Peyer's patch (tissue), 4 donors: ENCODE data around the gene SYTL5. TPM values are rescaled to one million over a fixed set of nuclear protein-coding genes. Genes with fewer than 3 reads are reported as not detected.

ENCODE experiments used
- DNase-seq, 3 donors: peaks; one replicate each; pipeline ENCODE4 v3.0.0-alpha.2; 2017 to 2019
- H3K27ac ChIP-seq, 4 donors: fragments of 200-600 bp; sonication (generic); one replicate each; pipeline ENCODE4 v1.5.1; 2016 to 2019
- H3K27me3 ChIP-seq, 2 donors: fragments of 200-600 bp; sonication (generic); one replicate each; pipeline ENCODE4 v1.5.1; 2019
- H3K36me3 ChIP-seq, 3 donors: fragments of 200-600 bp; sonication (generic); one replicate each; pipeline ENCODE4 v1.5.1; 2016 to 2019
- H3K4me1 ChIP-seq, 4 donors: fragments of 200-600 bp; sonication (generic); one replicate each; pipeline ENCODE4 v1.5.1; 2016 to 2019
- H3K4me3 ChIP-seq, 4 donors: fragments of 200-600 bp; sonication (generic); 1 replicate in 3 of 4; 2 replicates in 1 of 4; pipeline ENCODE4 v1.5.1; 2016 to 2019; ENCODE audit warnings: mild to moderate bottlenecking in 1 of 4
- H3K9me3 ChIP-seq, 4 donors: fragments of 200-600 bp; sonication (generic); one replicate each; pipeline ENCODE4 v1.5.1; 2016 to 2019; ENCODE audit warnings: mild to moderate bottlenecking in 1 of 4
- CTCF ChIP-seq, 6 experiments: fragments of 450-650 bp in 4 of 6; fragments of 200-600 bp in 2 of 6; sonication (generic) in 1 of 6; IDR thresholded peaks; one replicate each; pipeline ENCODE4 v1.5.1; 2017 to 2019; ENCODE audit warnings: antibody characterized with exemption in 6 of 6, mild to moderate bottlenecking in 3 of 6, moderate library complexity in 1 of 6
- POLR2A ChIP-seq, 2 donors: fragments of 450-650 bp; IDR thresholded peaks; one replicate each; pipeline ENCODE4 v1.5.1; 2017; ENCODE audit warnings: antibody characterized with exemption in 2 of 2, mild to moderate bottlenecking in 2 of 2, moderate library complexity in 2 of 2
- total RNA-seq, 4 donors: library from RNA; depleted of rRNA; stranded (reverse); fragments of >200 nt; gene quantifications; one replicate each; pipeline ENCODE4 v1.1.0, GENCODE V29; 2016

The SYTL5 gene
- total RNA-seq, 4 donors from 2014 or later, result 1.7 to 7.5 (median 3.6) TPM

GRCh38 chrX:38028300-38028699 is 21.9 kb downstream of the SYTL5 start:
- H3K27me3 ChIP-seq, result no peaks in the 10 kb centered on the region
- TF ChIP-seq POLR2A (IDR thresholded peaks at IDR 0.05), result no peak
- no peak for TF ChIP-seq CTCF (IDR thresholded peaks at IDR 0.05)
- H3K4me1 ChIP-seq, result no peaks in the 10 kb centered on the region
- no peaks in the 10 kb centered on the region for H3K36me3 ChIP-seq
- no peak overlapping the region for H3K27ac ChIP-seq
- no peak for DNase-seq
- H3K4me3 ChIP-seq, result no peak overlapping the region
- H3K9me3 ChIP-seq, result no peaks in the 10 kb centered on the region

GRCh38 chrX:38036466-38036865 is 30.1 kb downstream of the SYTL5 start:
- no peak for DNase-seq
- no peak overlapping the region for H3K4me3 ChIP-seq
- no peak for TF ChIP-seq CTCF (IDR thresholded peaks at IDR 0.05)
- TF ChIP-seq POLR2A (IDR thresholded peaks at IDR 0.05), result no peak
- no peak overlapping the region for H3K27ac ChIP-seq
- no peaks in the 10 kb centered on the region for H3K27me3 ChIP-seq
- H3K9me3 ChIP-seq, result no peaks in the 10 kb centered on the region
- H3K36me3 ChIP-seq, result no peaks in the 10 kb centered on the region
- H3K4me1 ChIP-seq, result no peaks in the 10 kb centered on the region

GRCh38 chrX:38038501-38038900 is 32.1 kb downstream of the SYTL5 start:
- no peak for DNase-seq
- no peaks in the 10 kb centered on the region for H3K36me3 ChIP-seq
- TF ChIP-seq POLR2A (IDR thresholded peaks at IDR 0.05) (no peak), CTCF (IDR thresholded peaks at IDR 0.05) (no peak)

GRCh38 chrX:38041237-38041636 is 34.9 kb downstream of the SYTL5 start:
- TF ChIP-seq POLR2A (IDR thresholded peaks at IDR 0.05) (no peak), CTCF (IDR thresholded peaks at IDR 0.05) (no peak)

More at GRCh38 chrX:38038501-38038900, 32.1 kb downstream of the SYTL5 start:
- Histone ChIP-seq H3K27ac (no peak overlapping the region), H3K4me3 (no peak overlapping the region), H3K9me3 (no peaks in the 10 kb centered on the region), H3K4me1 (no peaks in the 10 kb centered on the region), H3K27me3 (no peaks in the 10 kb centered on the region)

GRCh38 chrX:38044701-38045100 is 38.3 kb downstream of the SYTL5 start:
- Histone ChIP-seq H3K4me3 (no peak overlapping the region), H3K27ac (no peak overlapping the region), H3K9me3 (no peaks in the 10 kb centered on the region), H3K4me1 (no peaks in the 10 kb centered on the region), H3K27me3 (no peaks in the 10 kb centered on the region), H3K36me3 (no peaks in the 10 kb centered on the region)
- no peak for DNase-seq
- TF ChIP-seq POLR2A (IDR thresholded peaks at IDR 0.05) (no peak), CTCF (IDR thresholded peaks at IDR 0.05) (no peak)

More at GRCh38 chrX:38041237-38041636, 34.9 kb downstream of the SYTL5 start:
- Histone ChIP-seq H3K4me3 (no peak overlapping the region), H3K4me1 (no peaks in the 10 kb centered on the region), H3K36me3 (no peaks in the 10 kb centered on the region), H3K27me3 (no peaks in the 10 kb centered on the region), H3K9me3 (no peaks in the 10 kb centered on the region), H3K27ac (no peak overlapping the region)
- DNase-seq, result no peak

- no peak for TF ChIP-seq CTCF (IDR thresholded peaks at IDR 0.05)
- no peaks in the 10 kb centered on the region for H3K27me3 ChIP-seq
- DNase-seq, result no peak
- no peaks in the 10 kb centered on the region for H3K9me3 ChIP-seq
- H3K36me3 ChIP-seq, result no peaks in the 10 kb centered on the region
- H3K4me1 ChIP-seq, result no peaks in the 10 kb centered on the region
- H3K27ac ChIP-seq, result no peak overlapping the region
- H3K4me3 ChIP-seq, result no peak overlapping the region
These were observed 39.3 kb downstream of the SYTL5 start for GRCh38 chrX:38045538-38046096.
